BLaER1 treated with 17β-estradiol and CSF1 and Interleukin-3, amounts not matched to agents 10 nM and 100 nM (cell line): ENCODE measurements around the gene RNASE2.
"Not testable (repeated sequence)": the region's sequence is repeated elsewhere in the genome, so short reads cannot be mapped to it uniquely, and the experiment has no call there.

ENCODE experiments used
- H3K27ac ChIP-seq, 11 experiments: shearing (Covaris generic); formaldehyde crosslinking; 2 replicates each; pipeline ENCODE4 v1.8.1; 2022
- H3K27me3 ChIP-seq, 11 experiments: shearing (Covaris generic); formaldehyde crosslinking; 2 replicates each; pipeline ENCODE4 v1.8.1; 2022
- H3K36me3 ChIP-seq, 11 experiments: shearing (Covaris generic); formaldehyde crosslinking; 2 replicates each; pipeline ENCODE4 v1.8.1; 2022
- H3K4me1 ChIP-seq, 10 experiments: shearing (Covaris generic); formaldehyde crosslinking; 2 replicates each; pipeline ENCODE4 v1.8.1; 2022
- H3K4me2 ChIP-seq, 11 experiments: shearing (Covaris generic); formaldehyde crosslinking; 2 replicates each; pipeline ENCODE4 v1.8.1; 2022
- H3K4me3 ChIP-seq, 10 experiments: shearing (Covaris generic); formaldehyde crosslinking; 2 replicates each; pipeline ENCODE4 v1.8.1; 2022
- H3K9ac ChIP-seq, 11 experiments: shearing (Covaris generic); formaldehyde crosslinking; 2 replicates each; pipeline ENCODE4 v1.8.1; 2022
- H3K9me3 ChIP-seq, 11 experiments: shearing (Covaris generic); formaldehyde crosslinking; replicated peaks in 1 of 11; 2 replicates each; pipeline ENCODE4 v1.8.1; 2022
- H4K20me1 ChIP-seq, 11 experiments: shearing (Covaris generic); formaldehyde crosslinking; 2 replicates each; pipeline ENCODE4 v1.8.1; 2022
- Cebpa-rat ChIP-seq, 11 experiments: shearing (Covaris generic); IDR thresholded peaks; 2 replicates each; pipeline ENCODE4 v1.8.1; 2022

The RNASE2 gene

GRCh38 chr14:20954736-20955537 lies at the start of gene RNASE2:
TSS of gene RNASE2 (plus strand) at chr14:20955487. CDS start at chr14:20955772, 285 bp downstream.
- not testable (repeated sequence) for H3K27me3 ChIP-seq, H4K20me1 ChIP-seq, H3K36me3 ChIP-seq
- Histone ChIP-seq H3K27ac (peak within 1 kb of the TSS in 8 of 11 experiments; percentile 7 to 81 (median 46); a peak in 13 of 22 replicates), H3K4me2 (peak within 1 kb of the TSS in 10 of 11 experiments; percentile 21 to 87 (median 63); a peak in 18 of 22 replicates), H3K4me3 (peak within 1 kb of the TSS in 3 of 10 experiments; percentile 21 to 36 (median 30); a peak in 3 of 20 replicates), H3K9me3 (peaks cover 0 to 18% (median 6%) of the 10 kb centered on the region in 11 experiments; a peak in 9 of 22 replicates), H3K9ac (peak within 1 kb of the TSS in 3 of 11 experiments; percentile 32 to 54 (median 33); a peak in 4 of 22 replicates), H3K4me1 (peaks cover 0 to 58% (median 18%) of the 10 kb centered on the region in 10 experiments; a peak in 15 of 20 replicates)
- peak in 3 of 11 experiments; percentile 17 to 64 (median 50); a peak in 3 of 22 replicates for TF ChIP-seq Cebpa-rat (IDR thresholded peaks at IDR 0.05)

GRCh38 chr14:20905676-20906075 lies 49.6 kb upstream of the RNASE2 start:
- Histone ChIP-seq H4K20me1 (no peaks in the 10 kb centered on the region), H3K36me3 (no peaks in the 10 kb centered on the region), H3K9ac (no peak overlapping the region), H3K27ac (peak overlapping the region in 2 of 11 experiments; percentile 1 to 37; a peak in 3 of 22 replicates), H3K4me3 (no peak overlapping the region), H3K4me1 (peaks cover 0 to 24% (median 0%) of the 10 kb centered on the region in 10 experiments; a peak in 7 of 20 replicates), H3K9me3 (peaks cover 0 to 9% (median 3%) of the 10 kb centered on the region in 11 experiments; a peak in 9 of 22 replicates), H3K4me2 (peak overlapping the region in 4 of 11 experiments; percentile 3 to 36 (median 28); a peak in 6 of 22 replicates), H3K27me3 (no peaks in the 10 kb centered on the region)
- no peak for TF ChIP-seq Cebpa-rat (IDR thresholded peaks at IDR 0.05)

- Histone ChIP-seq H3K4me1 (peaks cover 0 to 24% (median 0%) of the 10 kb centered on the region in 10 experiments; a peak in 7 of 20 replicates), H3K4me3 (no peak overlapping the region), H4K20me1 (no peaks in the 10 kb centered on the region), H3K36me3 (no peaks in the 10 kb centered on the region), H3K4me2 (no peak overlapping the region), H3K9ac (no peak overlapping the region), H3K27ac (no peak overlapping the region), H3K27me3 (no peaks in the 10 kb centered on the region), H3K9me3 (peaks cover 0 to 17% (median 9%) of the 10 kb centered on the region in 11 experiments; a peak in 11 of 22 replicates)
- TF ChIP-seq Cebpa-rat (IDR thresholded peaks at IDR 0.05), result no peak
Measured at GRCh38 chr14:20907214-20907613, 48.1 kb upstream of the RNASE2 start.

- not testable (repeated sequence) for H3K9ac ChIP-seq, H3K4me1 ChIP-seq, H4K20me1 ChIP-seq, H3K27ac ChIP-seq, H3K4me2 ChIP-seq, H3K27me3 ChIP-seq, H3K36me3 ChIP-seq, H3K4me3 ChIP-seq
- H3K9me3 ChIP-seq, result peaks cover 0 to 14% (median 9%) of the 10 kb centered on the region in 11 experiments; a peak in 11 of 22 replicates
Measured at GRCh38 chr14:20910822-20911221, 44.5 kb upstream of the RNASE2 start.

- not testable (repeated sequence) for H3K27me3 ChIP-seq, H3K9ac ChIP-seq, H4K20me1 ChIP-seq, H3K9me3 ChIP-seq, H3K4me3 ChIP-seq, H3K36me3 ChIP-seq
- Histone ChIP-seq H3K4me2 (peak overlapping the region in 7 of 11 experiments; percentile 24 to 68 (median 49); a peak in 11 of 22 replicates), H3K4me1 (peaks cover 0 to 17% (median 7%) of the 10 kb centered on the region in 10 experiments; a peak in 11 of 20 replicates), H3K27ac (peak overlapping the region in 1 of 11 experiments; percentile 37; a peak in 2 of 22 replicates)
- TF ChIP-seq Cebpa-rat (IDR thresholded peaks at IDR 0.05), result peak; percentile 14 to 83 (median 69); a peak in 15 of 22 replicates
Measured at GRCh38 chr14:20919038-20919756, 36.1 kb upstream of the RNASE2 start.

- not testable (repeated sequence) for H3K4me3 ChIP-seq, H3K36me3 ChIP-seq, H3K4me2 ChIP-seq, H4K20me1 ChIP-seq, H3K27ac ChIP-seq, H3K27me3 ChIP-seq, H3K9ac ChIP-seq
- H3K4me1 ChIP-seq, result peaks cover 0 to 14% (median 6%) of the 10 kb centered on the region in 10 experiments; a peak in 11 of 20 replicates
- peaks cover 17 to 34% (median 22%) of the 10 kb centered on the region in 11 experiments for H3K9me3 ChIP-seq
Measured at GRCh38 chr14:20923766-20924297, 31.5 kb upstream of the RNASE2 start.

GRCh38 chr14:20934148-20934762 lies 21.0 kb upstream of the RNASE2 start:
- Histone ChIP-seq H3K36me3 (no peaks in the 10 kb centered on the region), H3K27ac (no peak overlapping the region), H3K27me3 (no peaks in the 10 kb centered on the region), H3K4me3 (no peak overlapping the region), H3K4me2 (no peak overlapping the region), H3K4me1 (peaks cover 0 to 11% (median 2%) of the 10 kb centered on the region in 10 experiments; a peak in 8 of 20 replicates), H3K9ac (no peak overlapping the region), H4K20me1 (no peaks in the 10 kb centered on the region), H3K9me3 (0 out of 22 replicates have a peak, but pooled peaks cover 0 to 11% (median 0%) of the 10 kb centered on the region in 11 experiments)
- no peak for TF ChIP-seq Cebpa-rat (IDR thresholded peaks at IDR 0.05)

GRCh38 chr14:20935303-20935984 lies 19.8 kb upstream of the RNASE2 start:
- H3K4me3 ChIP-seq, result no peak overlapping the region
- 0 out of 22 replicates have a peak, but pooled peaks cover 0 to 11% (median 0%) of the 10 kb centered on the region in 11 experiments for H3K9me3 ChIP-seq
- H3K36me3 ChIP-seq, result no peaks in the 10 kb centered on the region
- no peak overlapping the region for H3K27ac ChIP-seq
- peaks cover 0 to 11% (median 2%) of the 10 kb centered on the region in 10 experiments; a peak in 9 of 20 replicates for H3K4me1 ChIP-seq
- no peak overlapping the region for H3K9ac ChIP-seq
- no peak for TF ChIP-seq Cebpa-rat (IDR thresholded peaks at IDR 0.05)
- H4K20me1 ChIP-seq, result no peaks in the 10 kb centered on the region
- H3K27me3 ChIP-seq, result no peaks in the 10 kb centered on the region
- peak overlapping the region in 4 of 11 experiments; percentile 26 to 37 (median 30); a peak in 7 of 22 replicates for H3K4me2 ChIP-seq

GRCh38 chr14:20945146-20945545 lies 10.1 kb upstream of the RNASE2 start:
- H3K9ac ChIP-seq, H3K36me3 ChIP-seq, H3K27ac ChIP-seq, H4K20me1 ChIP-seq, H3K27me3 ChIP-seq, H3K9me3 ChIP-seq, H3K4me3 ChIP-seq: not testable (repeated sequence)
- H3K4me2 ChIP-seq, result peak overlapping the region in 5 of 11 experiments; percentile 44 to 77 (median 54); a peak in 8 of 22 replicates
- peaks cover 0 to 23% (median 2%) of the 10 kb centered on the region in 10 experiments; a peak in 9 of 20 replicates for H3K4me1 ChIP-seq

- H3K9me3 ChIP-seq, H3K9ac ChIP-seq, H3K27me3 ChIP-seq: not testable (repeated sequence)
Measured at GRCh38 chr14:20946707-20947106, 8.6 kb upstream of the RNASE2 start.

More at GRCh38 chr14:20946707-20947106, 8.6 kb upstream of the RNASE2 start:
- H3K4me1 ChIP-seq, result peaks cover 0 to 23% (median 2%) of the 10 kb centered on the region in 10 experiments; a peak in 9 of 20 replicates
- not testable (repeated sequence) for H4K20me1 ChIP-seq, H3K36me3 ChIP-seq, H3K4me2 ChIP-seq, H3K27ac ChIP-seq, H3K4me3 ChIP-seq
